Ovary (tissue), 9 donors: ENCODE data around the gene COL21A1. TPM values are rescaled to one million over a fixed set of nuclear protein-coding genes. Genes with fewer than 3 reads are reported as not detected.

Experiments used
- DNase-seq, 5 donors: peaks; one replicate each; pipeline ENCODE4 v3.0.0-alpha.2; 2019 to 2020
- H3K27ac ChIP-seq, 2 donors: fragments of 200-600 bp; one replicate each; pipeline versions ENCODE4 v1.5.1 to v1.8.0; 2019 to 2022
- H3K27me3 ChIP-seq: fragments of 200-600 bp; one replicate; pipeline ENCODE4 v1.8.0; 2022
- H3K36me3 ChIP-seq: fragments of 200-600 bp; sonication (generic); one replicate; pipeline ENCODE4 v1.5.1; 2019
- H3K4me1 ChIP-seq: one replicate; pipeline ENCODE4 v1.8.1; 2013; ENCODE audit warnings: mild to moderate bottlenecking, moderate library complexity; ENCODE audit not compliant: insufficient read depth
- H3K4me3 ChIP-seq: fragments of 200-600 bp; sonication (generic); one replicate; pipeline ENCODE4 v1.5.1; 2017
- H3K9me3 ChIP-seq, 2 donors: fragments of 200-600 bp in 1 of 2; sonication (generic) in 1 of 2; one replicate each; pipeline versions ENCODE4 v1.5.1 to v1.8.1; 2013 to 2019; ENCODE audit warnings: mild to moderate bottlenecking in 1 of 2, moderate library complexity in 1 of 2
- EP300 ChIP-seq: sonication (generic); formaldehyde crosslinking; IDR thresholded peaks from one replicate; pipeline ENCODE4 v1.6.1; 2017; ENCODE audit warnings: antibody characterized with exemption
- POLR2A ChIP-seq: fragments of 450-650 bp; IDR thresholded peaks from one replicate; pipeline ENCODE4 v1.6.1; 2017; ENCODE audit warnings: antibody characterized with exemption, mild to moderate bottlenecking, moderate library complexity
- WGBS, 3 donors: extraction: QIAGEN DNeasy Blood & Tissue Kit in 1 of 3; methylation state at CpG; one replicate each; pipeline versions ENCODE4 v1.1.5 to v1.1.7; 2013 to 2017; 5-methylcytosine and 5-hydroxymethylcytosine counted together
- intact Hi-C, 4 donors: fragments of 100-400 bp; cut with DNase I; formaldehyde crosslinking; loops; one replicate each; pipeline versions ENCODE4 v1.11.0 to v1.15.1; 2022 to 2023
- polyA plus RNA-seq, 2 donors: library from polyadenylated mRNA; stranded (reverse); fragments of 200-250 nt in 1 of 2; fragments of 350-450 nt in 1 of 2; fragmentation: Illumina TruSeq in 1 of 2; extraction: RNeasy Lipid Tissue Mini Kit (QIAGEN cat#74804) in 1 of 2; gene quantifications; one replicate each; pipeline ENCODE4 v1.2.3, GENCODE V29; 2013 to 2014
- total RNA-seq, 7 donors: library from RNA; depleted of rRNA in 2 of 7; stranded (reverse); fragments of >200 nt in 2 of 7; fragmentation: NEBNext Ultra II Directional in 3 of 7; extraction: Animal tissue kit (Norgen Biotek cat#: 25700) in 3 of 7; gene quantifications; one replicate each; pipeline versions ENCODE4 v1.1.0 to v1.2.4, GENCODE V29; 2016 to 2023
- TF ChIP-seq, protein P1 (sequence below), 3 donors: fragments of 450-650 bp in 2 of 3; fragments of 200-600 bp in 1 of 3; IDR thresholded peaks; one replicate each; pipeline versions ENCODE4 v1.5.1 to v1.8.0; 2016 to 2022; ENCODE audit warnings: antibody characterized with exemption in 3 of 3, mild to moderate bottlenecking in 1 of 3
- donor health status: DM: no; HTN: no; CAD: no; lungs with moderate emphysema.
- donor health status: DM: no; HTN: no; CAD: no.
- donor health status: Bipolar disorder and iron deficiency.
- donor health status: DM: yes; HTN: yes; CAD: no.
- donor health status: DM: no; HTN: no; CAD: no.
- donor health status: DM: yes; HTN: yes; CAD: no.

COL21A1 gene
- total and polyA plus RNA-seq, 9 donors: 2.5 to 15.7 (median 4.0) TPM

DNA sequence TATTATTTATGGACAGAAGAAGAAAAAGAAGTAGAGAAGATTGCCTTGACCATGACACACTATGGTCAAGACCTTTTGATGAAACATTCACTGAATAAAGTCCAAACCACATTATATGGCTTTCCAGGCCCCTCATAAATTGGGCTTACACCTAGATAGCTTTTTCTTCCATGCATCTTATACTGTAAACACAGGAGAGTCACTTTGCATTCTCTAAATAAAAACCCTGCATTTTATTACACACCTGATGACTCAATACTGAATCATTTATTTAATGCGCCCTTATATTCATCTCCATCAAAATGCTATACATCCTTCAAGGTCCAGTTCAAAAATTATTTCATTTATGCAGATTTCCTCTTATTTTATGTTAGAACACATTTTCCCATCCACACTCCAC is 78.0 kb downstream of the COL21A1 start:
- no peaks in the 10 kb centered on the region for H3K36me3 ChIP-seq
- H3K4me3 ChIP-seq: no peak overlapping the region
- WGBS, 3 donors: 92 to 98% (median 98%) methylated on average over 1 of the region's 1 CpG
- H3K9me3 ChIP-seq: no peaks in the 10 kb centered on the region
- intact Hi-C loops: no loop called here
- no peak overlapping the region for H3K27ac ChIP-seq
- H3K4me1 ChIP-seq: no peaks in the 10 kb centered on the region
- no peaks in the 10 kb centered on the region for H3K27me3 ChIP-seq
- DNase-seq: no peak
- no peak for TF ChIP-seq POLR2A
- no peak for TF ChIP-seq EP300
- TF ChIP-seq, protein P1, sequence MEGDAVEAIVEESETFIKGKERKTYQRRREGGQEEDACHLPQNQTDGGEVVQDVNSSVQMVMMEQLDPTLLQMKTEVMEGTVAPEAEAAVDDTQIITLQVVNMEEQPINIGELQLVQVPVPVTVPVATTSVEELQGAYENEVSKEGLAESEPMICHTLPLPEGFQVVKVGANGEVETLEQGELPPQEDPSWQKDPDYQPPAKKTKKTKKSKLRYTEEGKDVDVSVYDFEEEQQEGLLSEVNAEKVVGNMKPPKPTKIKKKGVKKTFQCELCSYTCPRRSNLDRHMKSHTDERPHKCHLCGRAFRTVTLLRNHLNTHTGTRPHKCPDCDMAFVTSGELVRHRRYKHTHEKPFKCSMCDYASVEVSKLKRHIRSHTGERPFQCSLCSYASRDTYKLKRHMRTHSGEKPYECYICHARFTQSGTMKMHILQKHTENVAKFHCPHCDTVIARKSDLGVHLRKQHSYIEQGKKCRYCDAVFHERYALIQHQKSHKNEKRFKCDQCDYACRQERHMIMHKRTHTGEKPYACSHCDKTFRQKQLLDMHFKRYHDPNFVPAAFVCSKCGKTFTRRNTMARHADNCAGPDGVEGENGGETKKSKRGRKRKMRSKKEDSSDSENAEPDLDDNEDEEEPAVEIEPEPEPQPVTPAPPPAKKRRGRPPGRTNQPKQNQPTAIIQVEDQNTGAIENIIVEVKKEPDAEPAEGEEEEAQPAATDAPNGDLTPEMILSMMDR (IDR thresholded peaks at IDR 0.05): no peak

DNA sequence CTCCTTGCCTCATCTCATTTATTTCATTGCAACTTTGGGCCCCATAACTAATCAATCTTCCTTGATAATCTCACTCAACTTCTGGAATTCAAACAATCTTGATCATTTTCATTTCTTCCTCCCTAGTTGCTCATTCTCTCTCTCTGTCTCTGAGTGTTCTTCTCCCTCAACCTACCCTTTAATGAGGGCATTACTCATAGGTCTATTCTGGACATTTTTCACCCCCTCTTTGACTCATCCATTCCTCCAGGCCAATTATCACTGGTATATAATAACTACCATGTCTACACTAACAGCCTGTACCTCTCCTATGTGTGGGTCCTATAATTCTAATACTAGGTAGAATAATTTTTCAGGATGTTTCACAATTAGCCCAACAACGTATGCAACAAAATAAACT is 78.8 kb downstream of the COL21A1 start:
- no peak for DNase-seq
- intact Hi-C loops: no loop called here
- Histone ChIP-seq H3K9me3 (no peaks in the 10 kb centered on the region), H3K27me3 (no peaks in the 10 kb centered on the region), H3K36me3 (no peaks in the 10 kb centered on the region), H3K27ac (no peak overlapping the region), H3K4me3 (no peak overlapping the region), H3K4me1 (no peaks in the 10 kb centered on the region)
- TF ChIP-seq POLR2A (no peak), EP300 (no peak)
- TF ChIP-seq, protein P1 (IDR thresholded peaks at IDR 0.05): no peak
- WGBS, 3 donors: 0 to 60% (median 0%) methylated on average over 1 of the region's 1 CpG

DNA sequence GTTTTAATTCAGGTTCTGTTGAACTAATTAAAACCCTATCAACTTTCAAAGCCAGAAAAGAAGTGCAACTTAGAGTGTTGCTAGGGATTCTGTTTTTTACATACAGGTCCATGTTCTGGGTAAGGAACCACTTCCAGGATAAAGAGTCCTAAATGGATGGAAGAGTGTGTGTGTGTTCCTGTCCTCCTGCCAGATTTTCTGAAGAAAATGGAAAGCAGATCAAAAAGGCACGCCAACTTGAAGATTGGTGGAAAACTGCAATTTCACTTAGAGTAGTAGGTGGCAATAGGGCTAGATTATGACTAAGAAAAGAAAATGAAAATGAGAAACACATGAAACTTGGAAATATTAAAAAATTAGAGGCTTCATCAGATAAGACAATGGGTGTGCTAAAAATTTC is 85.3 kb downstream of the COL21A1 start:
- intact Hi-C loops: no loop called here
- 94 to 95% (median 94%) methylated on average over 1 of the region's 1 CpG for WGBS, 3 donors
- TF ChIP-seq, protein P1 (IDR thresholded peaks at IDR 0.05): no peak
- no peak for TF ChIP-seq POLR2A
- no peak for TF ChIP-seq EP300
- Histone ChIP-seq H3K9me3 (no peaks in the 10 kb centered on the region), H3K4me1 (no peaks in the 10 kb centered on the region), H3K36me3 (no peaks in the 10 kb centered on the region), H3K27me3 (no peaks in the 10 kb centered on the region), H3K27ac (no peak overlapping the region), H3K4me3 (no peak overlapping the region)
- DNase-seq: no peak

DNA sequence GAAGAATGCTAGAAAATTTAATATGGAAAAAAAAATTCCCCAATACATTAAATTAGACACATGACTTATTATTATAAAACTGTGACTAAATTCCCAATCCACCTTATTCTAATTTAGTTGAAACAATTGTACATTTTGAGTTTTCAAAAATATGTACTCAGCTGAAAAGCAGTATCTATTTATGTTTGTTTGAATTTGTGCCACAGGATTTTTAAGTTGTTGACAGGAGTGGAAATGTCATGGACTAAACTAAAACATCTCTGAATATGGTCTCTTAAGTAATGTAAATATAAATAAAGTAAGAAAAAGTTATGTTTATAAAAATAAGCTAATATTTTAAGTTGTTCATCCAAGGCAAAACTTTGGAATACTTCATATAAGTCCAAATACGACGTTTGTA is 86.9 kb downstream of the COL21A1 start:
- intact Hi-C loops: no loop called here
- Histone ChIP-seq H3K27ac (no peak overlapping the region), H3K4me1 (no peaks in the 10 kb centered on the region), H3K4me3 (no peak overlapping the region), H3K27me3 (no peaks in the 10 kb centered on the region), H3K9me3 (no peaks in the 10 kb centered on the region), H3K36me3 (no peaks in the 10 kb centered on the region)
- WGBS, 3 donors: 25 to 58% (median 33%) methylated on average over 2 of the region's 2 CpGs
- no peak for DNase-seq
- TF ChIP-seq, protein P1 (IDR thresholded peaks at IDR 0.05): no peak
- TF ChIP-seq POLR2A (no peak), EP300 (no peak)

DNA sequence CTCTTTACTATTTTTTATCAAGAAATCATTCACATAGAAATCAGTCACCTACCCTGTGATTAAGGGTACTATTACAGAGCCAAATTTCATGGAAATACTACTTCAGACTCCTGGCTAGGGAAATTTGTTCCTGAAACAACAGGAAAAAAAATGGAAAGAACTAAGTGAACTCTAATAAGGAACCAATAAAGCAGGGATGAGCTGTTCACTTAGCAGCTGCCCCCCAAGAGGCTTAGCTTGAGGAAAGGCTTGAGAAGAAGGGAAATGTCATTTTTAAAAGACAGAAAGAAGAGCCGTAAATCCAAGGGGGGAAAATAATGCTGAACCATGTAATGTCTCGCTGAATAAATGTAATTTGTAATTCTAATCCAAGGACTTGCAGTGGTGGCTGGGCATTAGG is 88.8 kb downstream of the COL21A1 start:
- H3K36me3 ChIP-seq: no peaks in the 10 kb centered on the region
- intact Hi-C loops: no loop called here
- H3K4me1 ChIP-seq: no peaks in the 10 kb centered on the region
- no peak for DNase-seq
- no peak for TF ChIP-seq POLR2A
- H3K27ac ChIP-seq: no peak overlapping the region
- H3K4me3 ChIP-seq: no peak overlapping the region
- no peaks in the 10 kb centered on the region for H3K27me3 ChIP-seq
- H3K9me3 ChIP-seq: no peaks in the 10 kb centered on the region
- WGBS, 3 donors: 93 to 97% (median 95%) methylated on average over 2 of the region's 2 CpGs
